M059J (cell line): ENCODE measurements around the gene ZNF280A. TPM values are rescaled to one million over a fixed set of nuclear protein-coding genes. Genes with fewer than 3 reads are reported as not detected.
A peak's percentile ranks its signal among the peaks of the same experiment; 100 is the strongest.
"Not testable (repeated sequence)": the region's sequence is repeated elsewhere in the genome, so short reads cannot be mapped to it uniquely, and the experiment has no call there.

ENCODE experiments used
- DNase-seq: peaks from one replicate; pipeline ENCODE4 v3.0.0-alpha.2; 2012; ENCODE audit warnings: low read depth
- total RNA-seq: library from RNA; depleted of rRNA; stranded (reverse); fragments of >200 nt; shearing (Covaris generic); gene quantifications from 2 replicates; pipeline ENCODE4 v1.2.3, GENCODE V29; 2014

Gene ZNF280A
- total RNA-seq, 1 experiment from 2014 or later, result not detected

DNA sequence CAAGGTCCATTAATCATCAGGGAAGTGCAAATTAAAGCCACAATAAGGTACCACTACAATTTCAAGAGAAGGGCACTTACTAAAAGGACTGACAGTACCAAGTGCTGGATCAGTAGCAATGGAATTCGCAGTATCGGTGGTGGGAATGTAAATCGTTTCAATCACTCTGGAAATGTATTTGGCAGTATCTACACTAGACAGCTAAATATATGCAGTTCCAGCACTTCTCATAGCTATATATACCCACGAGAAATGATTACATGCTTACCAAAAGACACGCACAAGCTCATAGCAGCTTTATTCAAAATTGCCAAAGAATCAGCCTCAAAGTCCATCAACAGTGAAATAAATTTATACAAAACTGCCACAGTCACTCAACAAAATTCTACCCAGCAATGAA lies 7.1 kb downstream of the ZNF280A start:
- DNase-seq, result no peak

DNA sequence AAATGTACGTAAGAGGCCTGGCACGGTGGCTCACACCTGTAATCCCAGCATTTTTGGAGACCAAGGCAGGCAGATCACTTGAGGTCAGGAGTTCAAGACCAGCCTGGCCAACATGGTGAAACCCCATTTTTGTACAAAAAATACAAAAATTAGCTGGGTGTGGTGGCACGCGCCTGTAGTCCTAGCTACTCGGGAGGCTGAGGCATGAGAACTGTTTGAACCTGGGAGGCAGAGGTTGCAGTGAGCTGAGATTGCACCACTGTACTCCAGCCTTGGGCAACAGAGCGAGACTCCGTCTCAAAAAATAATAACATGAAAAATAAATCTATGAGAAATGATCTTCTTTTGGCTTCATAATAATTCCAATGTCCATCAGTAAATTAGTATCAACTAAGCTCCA lies 9.2 kb downstream of the ZNF280A start:
- not testable (repeated sequence) for DNase-seq

DNA sequence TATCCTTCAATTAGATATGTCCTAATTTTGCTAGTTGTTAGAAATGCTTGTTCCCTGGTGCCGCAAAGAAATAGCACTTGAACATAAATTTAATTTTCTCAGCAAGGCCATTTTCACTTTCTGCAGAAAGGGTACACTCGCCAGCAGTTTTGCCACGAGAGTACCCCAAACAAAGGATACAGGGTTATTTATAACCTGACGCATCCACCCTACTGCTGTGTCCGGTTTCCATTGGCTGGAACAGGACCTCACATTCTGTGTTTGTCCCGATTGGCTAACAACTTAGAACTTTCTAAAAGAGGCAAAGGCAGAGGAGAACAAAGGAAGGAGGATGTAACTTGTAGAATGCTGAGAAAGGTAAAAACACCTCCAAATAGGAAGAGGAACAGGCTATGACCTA lies 10.2 kb downstream of the ZNF280A start:
- not testable (repeated sequence) for DNase-seq

DNA sequence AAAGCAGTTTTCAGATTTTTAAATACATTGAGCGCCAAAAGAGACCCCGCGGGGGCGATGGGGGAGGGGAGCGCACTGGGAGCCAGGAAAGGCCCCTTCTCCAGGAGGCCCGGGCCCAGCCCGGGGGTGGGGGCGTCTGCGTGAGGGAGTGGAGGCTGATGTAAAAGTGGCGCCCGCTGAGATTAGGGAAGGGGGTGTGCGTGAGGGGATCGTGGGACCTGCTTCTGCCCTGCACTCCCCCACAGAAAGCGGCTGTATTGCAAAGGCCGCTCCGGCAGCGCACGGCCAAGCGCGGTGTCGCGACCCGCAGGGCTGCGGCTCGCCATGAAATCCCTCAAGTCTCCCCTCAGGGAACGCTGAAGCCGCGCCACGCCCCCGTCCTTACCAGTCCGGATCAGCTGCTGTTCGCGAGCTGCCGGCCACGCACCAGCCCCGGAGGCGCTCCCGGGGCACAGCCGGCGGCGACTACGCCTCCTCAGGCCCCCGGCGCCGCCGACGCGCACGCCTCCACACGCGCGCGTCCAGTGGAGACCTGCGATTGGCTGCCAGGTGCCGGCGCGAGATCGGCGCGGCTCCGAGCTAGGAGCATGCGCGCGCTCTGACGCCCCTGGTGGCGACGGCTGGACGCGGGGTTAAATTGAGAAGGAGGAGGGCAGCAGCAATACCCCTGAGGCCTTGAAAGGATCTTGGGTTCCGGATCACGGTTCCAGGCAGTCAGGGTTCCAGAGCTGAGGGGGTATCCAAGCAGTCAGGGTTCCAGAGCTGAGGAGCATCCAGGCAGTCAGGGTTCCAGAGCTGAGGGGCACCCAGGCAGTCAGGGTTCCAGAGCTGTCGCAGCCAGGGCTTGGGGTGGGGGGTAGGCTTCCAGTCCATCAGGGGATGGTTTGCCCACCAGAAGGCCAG lies 11.5 kb downstream of the ZNF280A start, which contains the start of gene ZNF280B:
Gene ZNF280B (minus strand): TSS at position 469 of the 903 bp plus-strand sequence. CDS start 19,344 bp downstream, outside the sequence.
- DNase-seq, result peak; percentile 70

DNA sequence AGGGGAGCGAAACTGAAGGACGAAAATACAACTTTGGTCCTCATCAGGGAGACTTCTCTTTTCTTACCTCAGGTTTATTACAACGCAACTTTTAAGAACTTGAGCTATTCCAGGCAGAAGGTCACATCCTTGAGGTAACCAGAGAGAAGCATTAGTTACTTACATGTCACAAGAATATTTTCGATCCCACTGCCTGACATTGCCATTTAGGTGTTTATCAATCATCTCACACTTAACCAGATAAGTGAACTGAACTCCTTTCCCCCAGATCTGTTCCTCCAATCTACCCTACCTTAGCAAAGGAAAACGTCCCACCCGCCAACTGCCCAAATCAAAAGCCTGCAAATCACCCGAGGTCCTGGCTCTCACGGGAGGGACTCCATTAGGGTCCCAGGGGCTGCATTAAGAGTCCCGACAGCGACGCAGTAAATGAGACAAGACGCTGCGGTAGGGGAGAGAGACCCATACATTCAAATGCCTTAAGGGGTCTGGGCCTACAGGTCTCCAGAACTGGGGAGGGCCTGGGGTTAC lies 12.3 kb downstream of the ZNF280A start:
- DNase-seq, result no peak

DNA sequence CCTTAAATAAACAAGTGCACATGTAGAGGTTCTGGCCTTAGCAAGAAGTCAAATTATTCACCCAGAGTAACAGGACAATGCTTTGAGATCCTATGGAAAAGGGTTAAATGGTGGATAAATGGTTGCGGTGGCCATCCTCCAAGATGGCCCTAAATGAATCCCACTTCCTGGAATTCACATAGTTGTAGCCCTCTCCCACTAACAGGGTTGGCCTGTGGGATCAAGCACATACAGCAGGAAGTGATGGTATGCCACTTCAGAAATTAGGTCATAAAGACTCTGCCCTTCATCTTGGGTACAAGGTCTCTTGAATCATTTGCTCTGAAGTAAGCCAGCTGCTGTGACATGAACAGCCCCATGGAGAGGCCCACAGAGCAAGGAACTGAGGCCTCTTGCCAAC lies 13.3 kb downstream of the ZNF280A start:
- no peak for DNase-seq

DNA sequence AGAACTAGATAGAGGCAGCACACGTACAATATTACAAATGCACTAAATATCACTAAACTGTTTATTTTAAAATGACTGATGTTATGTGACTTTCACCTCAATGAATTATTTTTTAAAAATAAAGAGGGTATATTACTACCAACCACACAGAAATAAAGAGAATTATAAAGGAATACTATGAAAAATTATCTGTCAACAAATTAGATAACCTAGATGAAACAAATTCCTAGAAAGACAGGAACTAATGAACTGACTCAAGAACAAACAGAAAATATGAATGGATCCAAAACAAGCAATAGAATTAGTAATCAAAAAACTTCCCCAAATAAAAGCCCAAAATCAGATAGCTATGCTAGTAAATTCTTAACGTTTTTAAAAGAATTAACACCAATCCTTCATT lies 21.8 kb downstream of the ZNF280A start:
- no peak for DNase-seq

DNA sequence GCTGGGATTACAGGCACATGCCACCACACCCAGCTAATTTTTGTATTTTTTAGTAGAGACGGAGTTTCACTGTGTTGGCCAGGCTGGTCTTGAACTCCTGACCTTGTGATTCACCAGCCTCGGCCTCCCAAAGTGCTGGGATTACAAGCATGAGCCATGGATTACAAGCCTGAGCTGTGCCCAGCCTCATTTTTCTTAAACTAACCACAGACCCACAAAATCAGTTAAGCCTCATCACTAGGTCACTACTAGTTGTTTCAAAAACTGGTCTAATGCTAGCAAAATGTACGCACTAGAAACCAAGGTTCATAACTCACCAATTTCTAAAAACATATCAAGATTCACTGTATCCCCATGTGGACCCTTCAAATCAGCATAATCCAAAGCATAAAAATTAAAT lies 28.5 kb downstream of the ZNF280A start:
- peak; percentile 11 for DNase-seq

DNA sequence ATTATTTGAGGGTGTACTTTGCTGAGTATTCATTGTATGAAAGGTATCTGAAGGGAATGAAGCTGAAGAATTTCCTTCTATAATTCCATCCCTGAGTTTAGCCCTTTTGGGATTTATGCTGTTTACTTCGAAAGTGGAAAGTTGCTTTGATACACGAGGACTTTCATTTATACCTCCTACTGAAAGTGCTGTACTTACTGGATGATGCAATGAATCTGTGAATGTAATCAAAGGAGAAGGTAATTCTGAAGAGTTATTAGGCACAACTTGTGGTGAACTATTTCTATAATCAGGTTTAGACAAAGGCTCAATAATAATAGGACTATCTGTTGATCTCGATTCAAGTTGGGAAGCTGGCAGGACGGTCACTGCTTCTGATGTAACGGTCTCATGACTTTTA lies 31.3 kb downstream of the ZNF280A start:
- no peak for DNase-seq

DNA sequence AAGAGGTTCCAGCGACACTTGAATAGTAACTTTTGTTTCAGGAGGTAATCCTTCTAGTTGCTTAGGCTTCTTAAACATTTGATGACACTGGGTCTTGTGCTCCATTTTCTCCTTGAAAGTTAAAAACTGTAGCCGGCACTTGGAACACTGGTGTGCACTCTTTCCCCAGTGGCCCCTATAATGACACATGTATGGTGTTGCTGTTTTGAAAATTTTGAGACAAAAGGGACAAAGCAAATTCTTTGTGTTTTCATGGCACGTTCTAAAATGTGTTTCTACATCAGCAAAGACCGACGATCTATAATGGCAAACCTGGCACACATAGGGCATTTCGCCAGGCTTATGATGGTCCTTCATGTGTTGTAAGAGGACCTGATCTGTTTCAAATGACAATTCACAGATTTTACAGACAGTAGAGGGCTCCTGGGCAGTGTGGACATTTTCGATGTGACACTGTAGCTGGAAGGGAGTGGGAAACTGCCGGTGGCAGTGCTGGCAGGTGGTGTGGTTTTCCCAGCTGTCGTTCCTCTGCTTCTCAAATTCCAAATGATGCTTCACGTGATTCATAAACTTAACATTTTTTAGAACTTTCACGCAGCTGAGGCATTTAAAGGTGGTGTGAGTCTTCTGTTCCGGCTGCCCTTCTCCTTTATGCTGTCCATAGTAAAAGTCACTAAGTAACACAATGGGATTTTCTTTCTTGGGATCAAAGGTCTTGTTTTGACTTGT lies 32.0 kb downstream of the ZNF280A start:
- DNase-seq, result no peak

DNA sequence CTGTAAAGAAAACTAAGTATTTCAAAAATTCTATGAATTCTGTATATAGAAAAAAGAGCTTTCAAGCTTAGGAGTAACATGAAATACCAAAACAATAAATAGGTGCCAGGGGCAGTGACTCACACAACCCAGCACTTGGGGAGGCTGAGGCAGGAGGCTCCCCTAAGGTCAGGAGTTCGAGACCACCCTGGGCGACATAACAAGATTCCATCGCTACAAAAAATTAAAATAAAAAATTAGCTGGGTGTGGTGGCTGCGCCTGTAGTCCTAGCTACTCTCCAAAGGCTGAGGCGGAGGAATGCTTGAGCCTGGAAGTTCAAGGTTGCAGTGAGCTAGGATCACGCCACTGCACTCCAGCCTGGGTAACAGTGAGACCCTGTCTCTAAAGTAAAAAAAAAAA lies 33.0 kb downstream of the ZNF280A start:
- no peak for DNase-seq

DNA sequence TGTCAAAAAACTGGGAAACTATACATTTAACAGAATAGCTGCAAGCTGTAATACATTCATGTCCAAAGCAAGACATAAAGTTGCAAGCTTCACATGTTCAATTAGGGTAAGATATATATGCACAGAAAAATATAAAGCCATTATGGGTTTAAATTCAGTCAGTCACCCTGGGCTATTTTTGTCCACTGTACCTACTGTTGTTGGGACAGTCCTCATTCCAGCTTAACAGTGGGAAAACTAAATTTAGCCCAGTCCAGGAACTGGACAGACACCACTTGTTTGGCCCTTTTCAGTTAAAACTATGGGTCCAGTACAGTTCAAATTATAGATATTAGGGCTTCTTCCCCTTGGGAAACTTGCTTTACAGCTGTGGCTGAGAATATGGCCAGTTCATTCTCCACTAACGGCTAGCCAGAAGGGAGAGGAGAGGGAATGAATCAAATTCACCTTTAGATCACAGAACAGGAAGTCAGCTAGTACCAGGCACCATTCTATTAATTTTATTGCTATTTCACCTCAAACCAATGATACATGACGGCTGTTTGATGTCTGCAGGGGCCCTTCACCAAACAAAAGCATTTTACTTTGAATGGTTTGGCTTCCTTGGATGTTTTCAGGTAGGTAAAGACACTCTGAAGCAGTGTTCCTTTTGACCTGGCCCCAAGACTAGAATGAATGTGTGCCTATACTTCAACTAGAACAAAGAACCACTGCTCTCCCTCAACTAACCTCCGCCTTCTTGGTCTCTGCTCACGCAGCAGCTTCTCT lies 33.8 kb downstream of the ZNF280A start:
- DNase-seq, result no peak

DNA sequence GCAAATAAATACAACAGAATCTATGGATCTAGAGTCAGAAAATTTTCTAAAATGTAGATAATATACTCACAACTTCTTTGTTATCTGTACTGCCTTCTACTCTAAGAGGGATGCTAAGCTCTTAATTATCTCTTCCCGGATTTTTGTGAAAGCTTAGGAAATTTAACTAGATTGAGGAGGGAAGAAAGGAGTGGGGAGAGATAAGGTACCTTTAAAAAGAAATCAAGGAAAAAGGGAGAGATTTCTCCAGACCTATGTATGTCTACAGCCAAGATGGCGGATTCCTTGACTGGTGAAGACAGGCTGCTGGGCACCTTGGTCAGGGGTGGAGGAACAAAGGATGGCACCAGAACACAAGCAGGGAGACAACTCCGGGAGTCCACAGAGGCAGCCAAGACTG lies 34.5 kb downstream of the ZNF280A start:
- DNase-seq, result no peak

DNA sequence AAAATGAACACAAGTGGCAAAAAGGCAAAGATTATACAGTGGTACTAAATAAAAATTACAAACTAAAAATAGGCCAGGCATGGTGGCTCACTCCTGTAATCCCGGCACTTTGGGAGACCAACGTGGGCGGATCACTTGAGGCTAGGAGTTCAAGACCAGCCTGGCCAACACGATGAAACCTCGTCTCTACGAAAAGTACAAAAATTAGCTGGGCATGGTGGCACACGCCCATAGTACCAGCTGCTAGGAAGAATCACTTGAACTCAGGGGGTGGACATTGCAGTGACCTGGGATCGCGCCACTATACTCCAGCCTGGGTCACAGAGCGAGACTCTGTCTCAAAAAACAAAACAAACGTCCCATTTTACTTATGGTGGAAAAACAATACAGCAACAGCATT lies 36.0 kb downstream of the ZNF280A start:
- no peak for DNase-seq

DNA sequence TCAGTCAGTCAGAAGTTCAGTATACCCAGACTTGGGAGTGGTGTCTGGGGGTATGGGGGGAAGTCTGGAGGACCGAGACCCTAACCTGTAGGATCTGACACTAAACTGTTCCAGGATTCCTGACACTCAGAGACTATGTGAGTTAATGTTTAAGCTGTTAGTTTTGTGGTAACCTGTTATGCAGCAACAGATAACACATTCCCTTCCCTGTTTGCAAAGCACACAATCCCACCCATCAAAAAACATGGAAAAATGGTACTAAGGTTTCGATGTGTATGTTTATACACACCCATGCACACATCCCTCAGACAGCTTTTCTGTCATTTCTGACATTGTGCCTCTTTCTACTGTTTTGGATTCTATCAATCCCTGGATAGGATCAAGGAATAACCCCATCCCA lies 39.1 kb downstream of the ZNF280A start:
- no peak for DNase-seq

DNA sequence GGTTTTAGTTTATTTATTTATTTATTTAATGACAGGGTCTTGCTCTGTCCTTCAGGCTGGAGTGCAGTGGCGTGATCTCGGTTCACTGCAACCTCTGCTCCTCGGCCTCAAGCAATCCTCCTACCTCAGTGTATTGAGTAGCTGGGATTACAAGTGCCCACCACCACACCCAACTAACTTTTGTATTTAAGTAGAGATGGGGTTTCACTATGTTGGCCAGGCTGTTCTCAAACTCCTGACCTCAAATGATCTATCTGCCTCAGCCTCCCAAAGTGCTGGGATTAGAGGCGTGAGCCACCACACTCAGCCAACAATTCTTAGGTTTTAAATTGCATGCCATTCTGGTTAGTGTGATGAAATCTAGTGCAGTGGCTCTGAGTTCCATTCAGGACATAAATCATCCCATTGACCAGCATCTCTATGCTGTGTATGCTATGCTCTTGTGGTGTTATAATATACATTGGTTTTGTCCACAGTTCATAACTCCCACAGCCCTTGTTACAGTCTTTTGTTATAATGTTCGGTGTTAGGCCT lies 40.0 kb downstream of the ZNF280A start:
- DNase-seq, result peak; percentile 18

DNA sequence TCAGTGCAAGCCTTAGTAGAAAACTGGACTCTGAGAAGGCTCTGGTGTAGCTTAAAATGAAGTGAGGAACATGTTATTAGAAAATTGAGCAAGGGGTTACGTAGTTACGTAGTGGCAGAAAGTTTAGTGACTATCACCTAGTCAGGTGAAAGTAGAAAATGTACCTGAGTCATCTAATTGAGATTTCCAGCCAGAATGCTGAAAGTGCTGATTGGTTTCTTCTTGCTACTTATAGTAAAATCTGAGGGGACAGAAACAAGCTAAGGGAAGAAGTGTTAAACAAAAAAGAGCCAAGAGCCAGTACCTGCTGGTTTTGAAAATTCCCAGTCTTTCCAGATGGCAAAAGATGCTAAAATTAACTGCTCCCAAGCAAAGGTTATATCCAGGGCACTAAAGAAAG lies 41.0 kb downstream of the ZNF280A start:
- DNase-seq, result no peak

DNA sequence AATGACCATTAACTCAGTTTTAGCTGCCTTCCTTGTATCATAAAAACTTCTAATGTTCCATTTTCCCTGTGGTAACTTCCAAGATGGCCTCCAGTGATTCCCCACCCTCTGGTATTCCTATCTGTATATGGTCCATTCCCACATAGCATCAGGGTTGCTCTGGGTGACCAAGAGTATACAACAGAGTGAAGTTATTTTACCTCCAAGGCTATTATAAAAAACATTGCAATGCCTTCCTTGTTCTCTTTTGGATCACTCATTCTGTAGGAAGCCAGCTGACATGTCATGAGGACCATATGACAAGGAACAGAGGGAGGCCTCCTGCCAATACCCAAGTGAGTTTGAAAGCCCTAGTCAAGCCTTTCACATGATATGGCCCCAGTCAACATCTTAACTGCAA lies 41.6 kb downstream of the ZNF280A start:
- DNase-seq, result no peak

DNA sequence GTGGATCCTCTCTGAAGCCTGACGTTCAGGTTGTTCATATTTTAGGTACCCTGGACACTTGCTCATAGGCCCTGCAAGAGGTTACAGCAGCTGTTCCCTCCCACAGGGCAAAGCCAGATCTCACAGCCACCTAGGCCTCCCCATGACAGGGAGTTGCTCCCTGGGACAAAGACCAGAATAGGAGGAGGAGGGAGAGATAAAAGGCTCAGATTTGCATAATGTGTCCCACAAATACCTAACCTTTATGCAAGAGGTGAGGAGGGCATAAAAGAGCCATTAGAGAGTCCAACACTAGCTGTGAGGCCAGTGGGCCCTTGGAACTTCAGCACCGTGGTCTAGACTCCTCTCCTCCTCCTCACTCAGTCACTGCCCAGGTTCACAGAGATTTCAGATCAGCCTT lies 45.3 kb downstream of the ZNF280A start:
- DNase-seq, result no peak

DNA sequence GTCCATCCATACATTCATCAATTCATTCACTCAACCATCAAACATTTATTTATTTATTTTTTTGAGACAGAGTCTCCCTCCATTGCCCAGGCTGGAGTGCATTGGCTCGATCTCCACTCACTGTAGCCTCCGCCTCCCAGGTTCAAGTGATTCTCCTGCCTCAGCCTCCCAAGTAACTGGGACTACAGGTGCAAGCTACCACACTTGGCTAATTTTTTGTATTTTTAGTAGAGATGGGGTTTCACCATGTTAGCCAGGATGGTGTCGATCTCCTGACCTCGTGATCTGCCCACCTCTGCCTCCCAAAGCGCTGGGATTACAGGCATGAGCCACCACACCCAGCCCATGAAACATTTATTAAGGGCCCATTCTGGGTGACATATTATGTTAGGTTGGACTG lies 49.0 kb downstream of the ZNF280A start:
- DNase-seq, result not testable (repeated sequence)

DNA sequence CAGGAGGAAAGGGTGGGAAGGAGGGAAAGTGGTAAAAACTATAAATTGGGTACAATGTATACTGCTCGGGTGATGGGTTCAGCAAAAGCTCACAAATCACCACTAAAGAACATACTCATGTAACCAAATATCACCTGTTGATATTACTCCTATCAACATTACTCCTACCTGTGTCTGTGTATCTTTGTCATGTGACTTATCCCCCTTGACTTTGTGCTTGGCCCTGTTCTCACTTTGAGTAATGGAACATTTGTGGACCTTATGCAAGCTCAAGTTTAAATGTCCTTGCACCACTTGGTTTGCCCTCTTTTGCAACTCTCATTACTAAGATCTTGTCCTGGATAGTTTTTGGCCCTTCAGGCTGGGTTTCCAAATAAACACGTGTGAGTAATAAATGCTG lies 50.5 kb downstream of the ZNF280A start:
- DNase-seq, result no peak
